ENCODE measurements around the gene ENKD1. TPM values are rescaled to one million over a fixed set of nuclear protein-coding genes. Genes with fewer than 3 reads are reported as not detected.

The ENKD1 gene
- total and polyA plus RNA-seq, 2 experiments from 2014 or later = 11.6 to 11.8 TPM

- DNase-seq (ENCODE audit: low spot score) (no peak), ATAC-seq (no peak)
- no peaks in the 10 kb centered on the region; the same call in 1 of the 2 replicates for H4K20me1 ChIP-seq (replicated peaks; ENCODE audit: insufficient read depth)
- H3K27me3 ChIP-seq (ENCODE audit: insufficient read depth) = no peaks in the 10 kb centered on the region
- H3K36me3 ChIP-seq (ENCODE audit: insufficient read depth) = peaks cover 25% of the 10 kb centered on the region
- H3K4me1 ChIP-seq (ENCODE audit: insufficient read depth) = no peaks in the 10 kb centered on the region
- Mint-ChIP-seq H3K4me1 (no peaks in the 10 kb centered on the region), H3K4me3 (no peak overlapping the region), H3K36me3 (ENCODE audit: low read depth) (peaks cover 59% of the 10 kb centered on the region), H3K27me3 (ENCODE audit: insufficient read depth, low read depth, poor library complexity) (peaks cover 8% of the 10 kb centered on the region), H3K9me3 (no peaks in the 10 kb centered on the region), H3K27ac (no peak overlapping the region)
- no peak overlapping the region for H2AFZ ChIP-seq
- peaks cover 5% of the 10 kb centered on the region; the same call in 1 of the 2 replicates for H3K79me2 ChIP-seq (replicated peaks; ENCODE audit: insufficient read depth)
- no peaks in the 10 kb centered on the region for H3K9me2 ChIP-seq (ENCODE audit: insufficient read depth)
- no peak overlapping the region for H3K4me2 ChIP-seq
- TF ChIP-seq JUNB (IDR thresholded peaks at IDR 0.05; ENCODE audit: unreplicated experiment) (no peak), CTCF (conservative IDR thresholded peaks at IDR 0.05; ENCODE audit: low read depth in 2 of 2) (no peak), CREB1 (CRISPR knock-in tag; IDR thresholded peaks at IDR 0.05; ENCODE audit: low read depth) (no peak), ZNF331 (CRISPR knock-in tag; IDR thresholded peaks at IDR 0.05; ENCODE audit: low read depth) (no peak), STAT1 (IDR thresholded peaks at IDR 0.05; ENCODE audit: unreplicated experiment) (no peak), ETS1 (IDR thresholded peaks at IDR 0.05) (no peak), ZNF114 (CRISPR knock-in tag; IDR thresholded peaks at IDR 0.05) (no peak), ZNF462 (CRISPR knock-in tag; IDR thresholded peaks at IDR 0.05) (no peak), NANOG (IDR thresholded peaks at IDR 0.05; ENCODE audit: borderline replicate concordance) (no peak), POLR2AphosphoS5 (IDR thresholded peaks at IDR 0.05; ENCODE audit: low read depth) (no peak), EZH2phosphoT487 (IDR thresholded peaks at IDR 0.05; ENCODE audit: unreplicated experiment) (no peak), EZH2 (IDR thresholded peaks at IDR 0.05; ENCODE audit: low read depth, unreplicated experiment) (no peak), REST (IDR thresholded peaks at IDR 0.05; ENCODE audit: unreplicated experiment) (no peak)
- H3K4me3 ChIP-seq = no peak overlapping the region
- H3F3A ChIP-seq (replicated peaks; ENCODE audit: low read depth) = peaks cover 3% of the 10 kb centered on the region; the same call in 1 of the 2 replicates
- no peak overlapping the region for H3K27ac ChIP-seq (ENCODE audit: low read depth)
Observed at GRCh38 chr16:67637625-67638024, 28.9 kb downstream of the ENKD1 start.

Data from GM23338 (cell line).